ENCODE data around the gene ZNF232. TPM values are rescaled to one million over a fixed set of nuclear protein-coding genes. Genes with fewer than 3 reads are reported as not detected.
"Not testable (repeated sequence)": the region's sequence is repeated elsewhere in the genome, so short reads cannot be mapped to it uniquely, and the experiment has no call there.

The ZNF232 gene
- total RNA-seq, 1 donor = 8.3 TPM

DNA sequence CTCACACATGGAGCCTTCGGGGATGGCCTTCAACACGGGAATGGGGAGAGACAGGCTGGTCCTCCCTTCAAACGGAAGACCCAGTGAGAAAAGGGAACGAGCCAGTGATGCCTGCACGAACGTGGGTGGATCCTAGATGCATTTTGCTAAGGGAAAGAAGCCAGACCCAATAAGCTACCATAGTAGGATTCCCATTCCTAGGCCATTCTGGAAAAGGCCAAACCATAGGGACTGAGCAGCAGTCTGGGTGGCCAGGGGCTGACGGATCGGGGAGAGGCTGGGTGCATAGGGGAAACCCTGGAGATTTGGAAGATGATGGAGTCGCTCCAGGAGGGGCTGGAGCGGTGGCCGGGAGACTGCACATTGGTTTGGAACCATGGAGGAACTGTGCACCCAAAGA lies 22.9 kb upstream of the ZNF232 start:
- not testable (repeated sequence) for H3K27me3 ChIP-seq (ENCODE audit: insufficient read depth, low read length); H3K9me3 ChIP-seq (ENCODE audit: low read depth, low read length); H3K4me3 ChIP-seq (ENCODE audit: insufficient read depth, low read length); H3K27ac ChIP-seq (ENCODE audit: low read depth, low read length); H3K4me2 ChIP-seq (ENCODE audit: insufficient read depth, low read length); H3K36me3 ChIP-seq (ENCODE audit: insufficient read depth, low read length); H3K79me2 ChIP-seq (ENCODE audit: insufficient read depth, low read length); DNase-seq (ENCODE audit: insufficient read length, low spot score, missing footprints); H2AFZ ChIP-seq (ENCODE audit: low read length); H3K4me1 ChIP-seq (ENCODE audit: insufficient read depth, low read length); H4K20me1 ChIP-seq (ENCODE audit: insufficient read depth, low read length)

DNA sequence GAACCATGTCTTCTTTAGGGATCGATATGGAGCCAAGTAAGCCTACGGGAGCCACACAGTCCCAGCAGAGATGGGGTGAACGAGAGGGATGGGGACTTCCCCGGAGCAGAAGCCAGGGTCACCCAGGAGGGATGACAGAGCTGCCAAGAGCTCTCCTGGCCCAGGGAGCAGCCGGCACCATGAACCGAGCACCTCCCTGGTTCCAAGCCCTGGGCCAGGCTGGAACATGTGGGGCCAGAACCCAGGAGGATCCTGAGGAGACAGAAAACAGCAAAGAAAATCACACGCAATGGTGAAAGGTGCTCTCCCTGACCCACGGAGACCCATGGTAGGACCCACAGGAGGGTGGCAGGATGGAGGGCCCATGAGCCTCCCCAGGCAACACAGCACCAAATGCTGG lies 22.3 kb upstream of the ZNF232 start:
- not testable (repeated sequence) for H3K9me3 ChIP-seq (ENCODE audit: low read depth, low read length); H3K36me3 ChIP-seq (ENCODE audit: insufficient read depth, low read length); H3K4me2 ChIP-seq (ENCODE audit: insufficient read depth, low read length); H3K27me3 ChIP-seq (ENCODE audit: insufficient read depth, low read length); H3K4me3 ChIP-seq (ENCODE audit: insufficient read depth, low read length); H3K27ac ChIP-seq (ENCODE audit: low read depth, low read length); H3K4me1 ChIP-seq (ENCODE audit: insufficient read depth, low read length); H2AFZ ChIP-seq (ENCODE audit: low read length); H4K20me1 ChIP-seq (ENCODE audit: insufficient read depth, low read length); H3K79me2 ChIP-seq (ENCODE audit: insufficient read depth, low read length)
- peak; percentile 48 for DNase-seq (ENCODE audit: insufficient read length, low spot score, missing footprints)

DNA sequence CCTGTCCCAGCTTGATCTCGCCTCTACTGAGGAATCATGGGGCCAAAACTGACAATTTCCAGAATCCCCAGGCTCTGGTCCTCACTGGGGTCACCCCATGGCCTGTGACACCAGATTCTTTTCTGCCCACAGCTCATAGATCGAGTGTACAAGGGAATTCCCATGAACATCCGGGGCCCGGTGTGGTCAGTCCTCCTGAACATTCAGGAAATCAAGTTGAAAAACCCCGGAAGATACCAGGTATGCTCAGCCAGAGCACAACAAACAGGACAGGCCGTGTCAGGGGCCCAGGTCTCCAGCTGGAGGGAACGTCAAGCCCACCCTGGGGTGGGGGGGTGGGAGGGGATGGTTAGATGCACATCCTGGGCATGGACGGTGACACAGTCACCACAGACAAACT lies 21.6 kb upstream of the ZNF232 start:
- Histone ChIP-seq H4K20me1 (ENCODE audit: insufficient read depth, low read length) (no peaks in the 10 kb centered on the region), H3K36me3 (ENCODE audit: insufficient read depth, low read length) (no peaks in the 10 kb centered on the region), H3K4me1 (ENCODE audit: insufficient read depth, low read length) (no peaks in the 10 kb centered on the region), H3K27ac (ENCODE audit: low read depth, low read length) (no peak overlapping the region), H3K27me3 (ENCODE audit: insufficient read depth, low read length) (no peaks in the 10 kb centered on the region), H3K4me2 (ENCODE audit: insufficient read depth, low read length) (no peak overlapping the region), H3K79me2 (ENCODE audit: insufficient read depth, low read length) (no peaks in the 10 kb centered on the region), H3K9me3 (ENCODE audit: low read depth, low read length) (no peaks in the 10 kb centered on the region), H3K4me3 (ENCODE audit: insufficient read depth, low read length) (no peak overlapping the region), H2AFZ (ENCODE audit: low read length) (no peak overlapping the region)
- peak; percentile 26 for DNase-seq (ENCODE audit: insufficient read length, low spot score, missing footprints)
- TF ChIP-seq, protein P1, sequence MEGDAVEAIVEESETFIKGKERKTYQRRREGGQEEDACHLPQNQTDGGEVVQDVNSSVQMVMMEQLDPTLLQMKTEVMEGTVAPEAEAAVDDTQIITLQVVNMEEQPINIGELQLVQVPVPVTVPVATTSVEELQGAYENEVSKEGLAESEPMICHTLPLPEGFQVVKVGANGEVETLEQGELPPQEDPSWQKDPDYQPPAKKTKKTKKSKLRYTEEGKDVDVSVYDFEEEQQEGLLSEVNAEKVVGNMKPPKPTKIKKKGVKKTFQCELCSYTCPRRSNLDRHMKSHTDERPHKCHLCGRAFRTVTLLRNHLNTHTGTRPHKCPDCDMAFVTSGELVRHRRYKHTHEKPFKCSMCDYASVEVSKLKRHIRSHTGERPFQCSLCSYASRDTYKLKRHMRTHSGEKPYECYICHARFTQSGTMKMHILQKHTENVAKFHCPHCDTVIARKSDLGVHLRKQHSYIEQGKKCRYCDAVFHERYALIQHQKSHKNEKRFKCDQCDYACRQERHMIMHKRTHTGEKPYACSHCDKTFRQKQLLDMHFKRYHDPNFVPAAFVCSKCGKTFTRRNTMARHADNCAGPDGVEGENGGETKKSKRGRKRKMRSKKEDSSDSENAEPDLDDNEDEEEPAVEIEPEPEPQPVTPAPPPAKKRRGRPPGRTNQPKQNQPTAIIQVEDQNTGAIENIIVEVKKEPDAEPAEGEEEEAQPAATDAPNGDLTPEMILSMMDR (IDR thresholded peaks at IDR 0.05; ENCODE audit: extremely low read depth, low read depth, low read length) = no peak

- not testable (repeated sequence) for H3K79me2 ChIP-seq (ENCODE audit: insufficient read depth, low read length); H3K27ac ChIP-seq (ENCODE audit: low read depth, low read length); H3K4me3 ChIP-seq (ENCODE audit: insufficient read depth, low read length); H3K9me3 ChIP-seq (ENCODE audit: low read depth, low read length); H4K20me1 ChIP-seq (ENCODE audit: insufficient read depth, low read length); H3K4me1 ChIP-seq (ENCODE audit: insufficient read depth, low read length); H3K4me2 ChIP-seq (ENCODE audit: insufficient read depth, low read length); H2AFZ ChIP-seq (ENCODE audit: low read length); H3K27me3 ChIP-seq (ENCODE audit: insufficient read depth, low read length); H3K36me3 ChIP-seq (ENCODE audit: insufficient read depth, low read length)
- DNase-seq (ENCODE audit: insufficient read length, low spot score, missing footprints) = peak; percentile 62
Observed at GRCh38 chr17:5132503-5133225, 21.0 kb upstream of the ZNF232 start.

GRCh38 chr17:5131799-5132502 lies 20.3 kb upstream of the ZNF232 start:
- H3K4me2 ChIP-seq (ENCODE audit: insufficient read depth, low read length); H3K9me3 ChIP-seq (ENCODE audit: low read depth, low read length); H3K27me3 ChIP-seq (ENCODE audit: insufficient read depth, low read length); H4K20me1 ChIP-seq (ENCODE audit: insufficient read depth, low read length); H2AFZ ChIP-seq (ENCODE audit: low read length); H3K4me1 ChIP-seq (ENCODE audit: insufficient read depth, low read length); H3K36me3 ChIP-seq (ENCODE audit: insufficient read depth, low read length); H3K79me2 ChIP-seq (ENCODE audit: insufficient read depth, low read length); H3K27ac ChIP-seq (ENCODE audit: low read depth, low read length); H3K4me3 ChIP-seq (ENCODE audit: insufficient read depth, low read length): not testable (repeated sequence)
- peak; percentile 54 for DNase-seq (ENCODE audit: insufficient read length, low spot score, missing footprints)

Data from osteoblast (primary cell).